DOHH2 (cell line): ENCODE data around the gene PCNX3.

Experiments used
- H3F3A ChIP-seq: fragments of 200-600 bp; sonication (generic), shearing (Covaris generic); 2 replicates; pipeline ENCODE4 v1.6.0; 2016; ENCODE audit warnings: antibody characterized with exemption, mild to moderate bottlenecking; ENCODE audit not compliant: control insufficient read depth, insufficient read depth
- H3K27ac ChIP-seq: fragments of 200-600 bp; sonication (generic); 2 replicates; pipeline ENCODE4 v1.5.1; 2014; ENCODE audit warnings: low read depth, mild to moderate bottlenecking, low read length, moderate library complexity
- H3K27me3 ChIP-seq: fragments of 200-600 bp; sonication (generic); 2 replicates; pipeline ENCODE4 v1.6.1; 2014; ENCODE audit warnings: mild to moderate bottlenecking, low read length, mixed read lengths; ENCODE audit not compliant: control insufficient read depth
- H3K36me3 ChIP-seq: fragments of 200-600 bp; sonication (generic); 2 replicates; pipeline ENCODE4 v1.6.1; 2014; ENCODE audit warnings: mild to moderate bottlenecking, low read length, moderate library complexity, mixed read lengths; ENCODE audit not compliant: control insufficient read depth
- H3K4me1 ChIP-seq: fragments of 200-600 bp; sonication (generic); 2 replicates; pipeline ENCODE4 v1.6.1; 2014; ENCODE audit warnings: mild to moderate bottlenecking, low read length, mixed read lengths; ENCODE audit not compliant: control insufficient read depth
- H3K4me2 ChIP-seq: fragments of 200-600 bp; sonication (generic); 2 replicates; pipeline ENCODE4 v1.6.0; 2014; ENCODE audit warnings: mild to moderate bottlenecking, low read length, moderate library complexity
- H3K4me3 ChIP-seq: fragments of 200-600 bp; sonication (generic); 2 replicates; pipeline ENCODE4 v1.5.1; 2014; ENCODE audit warnings: mild to moderate bottlenecking, low read length, mixed read lengths
- H3K79me2 ChIP-seq: fragments of 200-600 bp; sonication (generic); 2 replicates; pipeline ENCODE4 v1.6.1; 2014; ENCODE audit warnings: mild to moderate bottlenecking, low read length, mixed read lengths; ENCODE audit not compliant: control insufficient read depth
- H3K9me2 ChIP-seq: fragments of 200-600 bp; sonication (generic); replicated peaks from 2 replicates; pipeline ENCODE4 v1.6.1; 2014; ENCODE audit warnings: mild to moderate bottlenecking, low read length, mixed read lengths; ENCODE audit not compliant: control insufficient read depth
- H3K9me3 ChIP-seq: fragments of 200-600 bp; sonication (generic); 2 replicates; pipeline ENCODE4 v1.6.1; 2014; ENCODE audit warnings: antibody characterized with exemption, low read length, mixed read lengths; ENCODE audit not compliant: control insufficient read depth, insufficient read depth
- H4K20me1 ChIP-seq: fragments of 200-600 bp; sonication (generic); 2 replicates; pipeline ENCODE4 v1.6.0; 2014; ENCODE audit warnings: low read depth, mild to moderate bottlenecking, antibody characterized with exemption, low read length, moderate library complexity; ENCODE audit not compliant: control insufficient read depth, insufficient read depth
- CTCF ChIP-seq: fragments of 200-600 bp; sonication (generic); IDR thresholded peaks from one replicate; pipeline ENCODE4 v1.5.1; 2014; ENCODE audit warnings: antibody characterized with exemption, mild to moderate bottlenecking, low read depth, low read length; ENCODE audit not compliant: poor library complexity, severe bottlenecking
- EZH2phosphoT487 ChIP-seq: fragments of 200-600 bp; sonication (generic); IDR thresholded peaks from 2 replicates; pipeline ENCODE4 v1.6.1; 2017; ENCODE audit warnings: borderline replicate concordance, mild to moderate bottlenecking, antibody characterized with exemption, low read length, moderate library complexity, mixed read lengths

Gene PCNX3

GRCh38 chr11:65583589-65583988 is 32.0 kb upstream of the PCNX3 start:
- no peaks in the 10 kb centered on the region for H3K27me3 ChIP-seq
- H3K27ac ChIP-seq = no peak overlapping the region
- no peaks in the 10 kb centered on the region for H3K9me2 ChIP-seq
- no peaks in the 10 kb centered on the region for H3K79me2 ChIP-seq
- H3F3A ChIP-seq = 0 out of 2 replicates have a peak, but pooled peaks cover 3% of the 10 kb centered on the region
- H3K36me3 ChIP-seq = peaks cover 7% of the 10 kb centered on the region
- H4K20me1 ChIP-seq = no peaks in the 10 kb centered on the region
- H3K4me1 ChIP-seq = peaks cover 14% of the 10 kb centered on the region
- H3K4me2 ChIP-seq = no peak overlapping the region
- H3K9me3 ChIP-seq = no peaks in the 10 kb centered on the region
- no peak for TF ChIP-seq EZH2phosphoT487
- TF ChIP-seq CTCF = no peak
- no peak overlapping the region for H3K4me3 ChIP-seq

DNA sequence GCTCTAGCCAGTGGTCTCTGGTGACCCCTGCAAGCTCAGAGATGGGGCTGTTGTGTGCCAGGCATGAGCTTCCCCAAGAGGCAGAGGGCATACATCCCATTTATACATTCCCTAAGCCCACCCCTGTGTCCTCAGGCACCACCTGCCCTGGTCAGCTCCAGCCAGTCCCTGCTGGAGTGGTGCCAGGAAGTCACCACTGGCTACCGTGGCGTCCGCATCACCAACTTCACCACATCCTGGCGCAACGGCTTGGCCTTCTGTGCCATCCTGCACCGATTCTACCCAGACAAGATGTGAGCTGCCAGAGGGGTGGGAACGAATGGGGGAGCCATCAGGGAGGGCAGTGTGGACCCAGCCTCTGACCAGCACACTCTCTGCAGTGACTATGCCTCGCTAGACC is 31.5 kb upstream of the PCNX3 start:
- Histone ChIP-seq H3K36me3 (peaks cover 7% of the 10 kb centered on the region), H3F3A (0 out of 2 replicates have a peak, but pooled peaks cover 3% of the 10 kb centered on the region), H3K4me1 (peaks cover 19% of the 10 kb centered on the region), H3K4me3 (no peak overlapping the region), H3K9me3 (no peaks in the 10 kb centered on the region), H3K27ac (no peak overlapping the region), H3K79me2 (no peaks in the 10 kb centered on the region), H3K4me2 (no peak overlapping the region), H3K27me3 (no peaks in the 10 kb centered on the region), H3K9me2 (no peaks in the 10 kb centered on the region), H4K20me1 (no peaks in the 10 kb centered on the region)
- TF ChIP-seq CTCF (no peak), EZH2phosphoT487 (no peak)

DNA sequence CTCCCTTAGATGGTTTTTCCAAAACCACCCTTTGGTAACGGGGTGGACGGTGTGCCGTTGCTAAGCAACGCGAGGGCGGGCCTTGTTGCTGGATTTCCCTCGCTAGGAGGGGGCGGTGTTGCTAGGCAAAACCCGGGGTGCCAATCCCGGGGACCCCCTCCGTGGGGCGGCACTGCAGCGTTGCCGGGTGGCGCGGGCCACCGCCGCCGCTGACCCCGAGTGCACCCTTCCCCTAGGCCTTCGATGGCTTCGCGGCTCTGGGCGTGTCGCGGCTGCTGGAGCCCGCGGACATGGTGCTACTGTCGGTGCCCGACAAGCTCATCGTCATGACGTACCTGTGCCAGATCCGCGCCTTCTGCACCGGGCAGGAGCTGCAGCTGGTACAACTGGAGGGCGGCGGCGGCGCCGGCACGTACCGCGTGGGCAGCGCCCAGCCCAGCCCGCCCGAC is 30.8 kb upstream of the PCNX3 start:
- Histone ChIP-seq H3K4me1 (peaks cover 25% of the 10 kb centered on the region), H4K20me1 (no peaks in the 10 kb centered on the region)

More for the DNA sequence above, 30.8 kb upstream of the PCNX3 start:
- Histone ChIP-seq H3K27ac (no peak overlapping the region), H3K9me2 (no peaks in the 10 kb centered on the region), H3F3A (0 out of 2 replicates have a peak, but pooled peaks cover 3% of the 10 kb centered on the region), H3K79me2 (no peaks in the 10 kb centered on the region), H3K4me3 (no peak overlapping the region), H3K9me3 (no peaks in the 10 kb centered on the region), H3K27me3 (no peaks in the 10 kb centered on the region), H3K36me3 (peaks cover 7% of the 10 kb centered on the region), H3K4me2 (no peak overlapping the region)
- TF ChIP-seq CTCF (no peak), EZH2phosphoT487 (no peak)
